ENCODE measurements around the gene KBTBD3.

DNA sequence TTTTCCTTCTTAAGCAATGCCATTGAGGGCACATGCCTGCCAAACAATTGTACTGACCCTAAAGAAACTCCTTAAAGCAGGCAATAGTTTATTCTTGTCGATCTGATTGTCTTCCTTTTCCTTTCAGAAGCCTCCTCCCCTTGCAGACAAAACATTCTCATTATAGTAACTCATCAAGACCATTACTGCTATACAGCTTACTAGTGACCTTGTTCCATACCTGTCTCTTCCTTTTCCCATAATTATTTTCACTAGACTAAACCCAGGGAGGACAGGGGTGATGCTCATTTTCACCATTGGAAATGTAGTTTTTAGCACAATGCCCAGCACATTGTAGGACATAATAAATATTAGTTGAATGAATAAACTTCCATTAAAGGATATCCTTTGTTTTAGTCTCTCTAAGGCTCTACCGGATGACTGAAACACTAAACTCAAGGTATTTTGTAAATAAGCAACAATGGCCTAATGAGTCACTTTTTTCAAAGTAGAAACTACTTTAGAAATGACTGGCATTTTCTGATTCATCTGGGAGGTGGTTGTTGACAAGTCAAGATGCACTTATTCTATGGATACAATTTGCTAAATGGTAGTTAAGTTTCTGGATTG is 45.8 kb downstream of the KBTBD3 start:
- TF ChIP-seq, protein P1, sequence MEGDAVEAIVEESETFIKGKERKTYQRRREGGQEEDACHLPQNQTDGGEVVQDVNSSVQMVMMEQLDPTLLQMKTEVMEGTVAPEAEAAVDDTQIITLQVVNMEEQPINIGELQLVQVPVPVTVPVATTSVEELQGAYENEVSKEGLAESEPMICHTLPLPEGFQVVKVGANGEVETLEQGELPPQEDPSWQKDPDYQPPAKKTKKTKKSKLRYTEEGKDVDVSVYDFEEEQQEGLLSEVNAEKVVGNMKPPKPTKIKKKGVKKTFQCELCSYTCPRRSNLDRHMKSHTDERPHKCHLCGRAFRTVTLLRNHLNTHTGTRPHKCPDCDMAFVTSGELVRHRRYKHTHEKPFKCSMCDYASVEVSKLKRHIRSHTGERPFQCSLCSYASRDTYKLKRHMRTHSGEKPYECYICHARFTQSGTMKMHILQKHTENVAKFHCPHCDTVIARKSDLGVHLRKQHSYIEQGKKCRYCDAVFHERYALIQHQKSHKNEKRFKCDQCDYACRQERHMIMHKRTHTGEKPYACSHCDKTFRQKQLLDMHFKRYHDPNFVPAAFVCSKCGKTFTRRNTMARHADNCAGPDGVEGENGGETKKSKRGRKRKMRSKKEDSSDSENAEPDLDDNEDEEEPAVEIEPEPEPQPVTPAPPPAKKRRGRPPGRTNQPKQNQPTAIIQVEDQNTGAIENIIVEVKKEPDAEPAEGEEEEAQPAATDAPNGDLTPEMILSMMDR (IDR thresholded peaks at IDR 0.05) = no peak
- no peak for TF ChIP-seq POLR2AphosphoS5 (IDR thresholded peaks at IDR 0.05)

Data from sigmoid colon (tissue), 4 donors.